Epithelial cell of esophagus (primary cell): ENCODE results near the gene ZDHHC16.

Experiments used
- DNase-seq: peaks from one replicate; pipeline ENCODE4 v3.0.0; 2010; ENCODE audit warnings: low read depth
- H3K4me3 ChIP-seq: 2 replicates; pipeline ENCODE4 v1.5.1; 2011; ENCODE audit warnings: mild to moderate bottlenecking, low read length, control low read depth
- TF ChIP-seq, protein P1 (sequence below): IDR thresholded peaks from 2 replicates; pipeline ENCODE4 v1.5.1; 2011; ENCODE audit warnings: low read depth, mild to moderate bottlenecking, low read length, control low read depth, inconsistent platforms; ENCODE audit not compliant: insufficient read depth; ENCODE audit errors: missing control alignments

Gene ZDHHC16

DNA sequence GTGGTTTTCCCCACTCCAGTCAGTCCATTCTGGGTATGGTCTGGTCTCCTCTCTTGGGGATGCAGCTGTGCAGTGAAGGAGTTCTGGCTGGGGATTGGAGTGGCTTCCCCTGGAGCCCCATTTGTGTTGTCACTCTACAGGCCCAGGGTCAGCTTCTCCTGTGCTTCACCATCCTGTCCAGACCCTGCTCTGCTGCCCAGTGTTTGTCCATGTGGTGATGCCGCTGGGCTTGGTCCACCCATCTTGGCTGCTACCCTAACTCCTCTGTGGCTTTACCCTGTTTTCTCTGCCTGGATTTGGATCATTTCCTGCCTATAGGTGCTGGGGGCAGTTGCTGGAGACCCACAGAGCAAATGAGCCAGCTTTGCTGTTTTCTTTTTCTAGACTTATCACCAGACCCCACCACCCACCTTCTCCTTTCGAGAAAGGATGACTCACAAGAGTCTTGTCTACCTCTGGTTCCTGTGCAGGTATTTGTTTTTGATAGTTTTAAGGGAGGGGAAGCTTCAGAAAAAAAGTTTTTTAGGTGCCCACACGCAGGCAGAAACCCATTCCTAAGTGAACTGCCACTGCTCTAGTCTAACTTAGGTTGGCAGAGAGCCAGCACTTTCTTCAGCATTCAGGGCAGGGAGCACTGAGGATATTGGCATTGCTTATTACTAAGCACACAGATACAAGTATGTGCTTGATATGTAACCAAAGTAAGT is 8.5 kb downstream of the ZDHHC16 start:
- H3K4me3 ChIP-seq: no peak overlapping the region
- TF ChIP-seq, protein P1, sequence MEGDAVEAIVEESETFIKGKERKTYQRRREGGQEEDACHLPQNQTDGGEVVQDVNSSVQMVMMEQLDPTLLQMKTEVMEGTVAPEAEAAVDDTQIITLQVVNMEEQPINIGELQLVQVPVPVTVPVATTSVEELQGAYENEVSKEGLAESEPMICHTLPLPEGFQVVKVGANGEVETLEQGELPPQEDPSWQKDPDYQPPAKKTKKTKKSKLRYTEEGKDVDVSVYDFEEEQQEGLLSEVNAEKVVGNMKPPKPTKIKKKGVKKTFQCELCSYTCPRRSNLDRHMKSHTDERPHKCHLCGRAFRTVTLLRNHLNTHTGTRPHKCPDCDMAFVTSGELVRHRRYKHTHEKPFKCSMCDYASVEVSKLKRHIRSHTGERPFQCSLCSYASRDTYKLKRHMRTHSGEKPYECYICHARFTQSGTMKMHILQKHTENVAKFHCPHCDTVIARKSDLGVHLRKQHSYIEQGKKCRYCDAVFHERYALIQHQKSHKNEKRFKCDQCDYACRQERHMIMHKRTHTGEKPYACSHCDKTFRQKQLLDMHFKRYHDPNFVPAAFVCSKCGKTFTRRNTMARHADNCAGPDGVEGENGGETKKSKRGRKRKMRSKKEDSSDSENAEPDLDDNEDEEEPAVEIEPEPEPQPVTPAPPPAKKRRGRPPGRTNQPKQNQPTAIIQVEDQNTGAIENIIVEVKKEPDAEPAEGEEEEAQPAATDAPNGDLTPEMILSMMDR: no peak
- DNase-seq: peak; percentile 68

DNA sequence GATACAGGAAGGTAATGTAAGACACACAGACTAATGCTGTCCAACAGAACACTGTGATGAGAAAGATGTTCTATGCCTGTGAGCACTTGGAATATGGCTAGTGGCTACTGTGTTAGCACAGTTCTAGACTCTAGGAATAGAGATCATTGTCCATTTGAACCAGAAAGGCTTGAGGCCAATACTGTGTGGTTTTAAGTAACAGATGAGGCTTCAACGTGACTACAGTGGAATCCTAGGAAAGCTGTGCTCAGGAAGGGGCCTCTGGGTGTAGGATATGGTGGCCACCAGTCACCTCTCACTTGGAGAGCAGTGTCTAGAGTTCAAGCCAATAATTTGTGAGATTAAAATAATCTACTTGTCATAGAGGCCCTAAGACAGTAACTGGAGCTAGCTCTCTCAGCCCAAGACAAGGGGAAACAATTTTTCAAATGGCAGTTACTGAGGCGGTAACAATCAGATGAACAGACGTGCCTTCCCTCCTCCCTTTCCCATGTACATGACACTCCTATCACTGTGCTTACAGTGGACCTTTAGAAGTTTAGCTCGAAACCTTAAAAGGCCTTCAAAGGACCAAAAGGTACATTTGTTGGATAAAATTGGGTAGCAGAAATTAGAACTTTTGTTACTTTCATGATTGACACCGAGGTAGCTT is 10.2 kb downstream of the ZDHHC16 start:
- no peak for DNase-seq
- TF ChIP-seq, protein P1: no peak
- H3K4me3 ChIP-seq: no peak overlapping the region

DNA sequence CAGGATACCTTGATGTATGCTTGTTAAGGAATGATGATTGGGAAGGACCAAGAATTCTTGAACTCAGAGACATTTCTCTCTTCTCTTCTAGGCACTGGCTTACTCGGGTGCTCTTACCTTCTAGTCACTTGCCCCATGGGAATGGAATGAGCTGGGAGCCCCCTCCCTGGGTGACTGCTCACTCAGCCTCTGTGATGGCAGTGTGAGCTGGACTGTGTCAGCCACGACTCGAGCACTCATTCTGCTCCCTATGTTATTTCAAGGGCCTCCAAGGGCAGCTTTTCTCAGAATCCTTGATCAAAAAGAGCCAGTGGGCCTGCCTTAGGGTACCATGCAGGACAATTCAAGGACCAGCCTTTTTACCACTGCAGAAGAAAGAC is 10.7 kb downstream of the ZDHHC16 start:
- no peak for DNase-seq
- TF ChIP-seq, protein P1: no peak
- no peak overlapping the region for H3K4me3 ChIP-seq

DNA sequence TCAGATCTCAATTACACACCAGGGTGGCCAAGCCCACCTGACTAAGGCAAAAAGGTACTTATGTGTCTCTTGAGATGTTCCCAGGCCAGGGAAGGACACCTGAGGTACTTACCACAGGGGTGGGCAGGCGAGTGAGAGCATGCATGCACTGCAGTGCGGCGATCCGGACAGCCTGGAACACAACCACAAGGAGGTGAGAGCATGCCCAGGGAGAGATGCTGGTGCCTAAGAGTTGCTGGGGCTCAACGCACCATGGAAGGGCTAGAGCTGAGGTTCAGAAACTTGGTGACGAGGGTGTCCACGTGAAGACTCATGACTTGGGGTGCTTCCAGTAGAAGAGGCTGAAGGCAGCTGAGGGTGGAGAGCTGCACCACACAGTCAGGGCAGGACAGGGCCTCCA is 13.1 kb downstream of the ZDHHC16 start:
- DNase-seq: no peak
- TF ChIP-seq, protein P1: no peak
- H3K4me3 ChIP-seq: no peak overlapping the region

DNA sequence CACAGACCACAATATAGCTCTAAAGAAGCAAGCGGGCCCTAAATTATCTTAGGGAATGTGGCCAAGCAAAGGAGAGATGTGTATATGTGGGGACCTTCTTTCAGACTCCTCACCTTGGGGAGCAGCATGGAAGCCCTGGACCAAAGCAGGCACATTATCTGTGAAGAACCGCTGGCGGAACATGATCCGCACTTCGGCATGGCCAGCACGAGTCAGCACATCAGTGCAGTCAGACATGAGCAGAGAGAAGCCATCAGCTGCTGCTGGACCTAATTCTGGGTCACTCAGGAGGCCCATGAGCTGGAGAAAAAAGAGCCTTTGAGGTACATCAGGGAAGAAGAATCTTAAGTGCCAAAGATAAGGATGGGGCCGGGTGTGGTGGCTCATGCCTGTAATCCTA is 14.0 kb downstream of the ZDHHC16 start:
- no peak overlapping the region for H3K4me3 ChIP-seq
- TF ChIP-seq, protein P1: no peak
- DNase-seq: no peak

DNA sequence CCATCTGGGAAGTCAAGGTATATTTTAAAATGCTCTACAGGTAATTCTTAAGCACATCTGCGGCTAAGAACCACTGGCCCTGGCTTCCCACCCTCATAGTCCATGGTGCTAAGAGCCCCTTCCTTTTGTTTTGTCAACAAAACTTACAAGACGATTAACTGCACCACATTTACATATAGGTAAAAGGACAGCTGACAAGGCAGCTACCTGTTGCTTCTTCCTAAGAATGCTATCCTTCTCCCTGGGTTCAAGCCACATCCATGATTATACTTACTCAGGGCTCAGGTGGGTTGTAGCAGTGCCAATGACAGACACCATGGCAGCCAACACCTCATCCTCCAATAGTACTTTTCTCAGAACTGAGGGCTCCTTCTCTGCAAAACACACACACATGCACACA is 16.3 kb downstream of the ZDHHC16 start:
- H3K4me3 ChIP-seq: no peak overlapping the region
- no peak for DNase-seq
- TF ChIP-seq, protein P1: no peak
